SK-N-SH (cell line): ENCODE results near the gene UNC13B. TPM values are rescaled to one million over a fixed set of nuclear protein-coding genes. Genes with fewer than 3 reads are reported as not detected.

ENCODE experiments used
- CTCF ChIA-PET: fragments of 300-600, 350-600 bp; formaldehyde crosslinking; extraction: SDS; loops from one replicate; lab custom pipeline; 2021; lab: Yijun Ruan, JAX
- POLR2A ChIA-PET: fragments of 350-600 bp; sonication (Branson Sonifier 250); formaldehyde crosslinking; extraction: SDS; loops from one replicate; lab custom pipeline; 2020; ENCODE audit warnings: antibody characterized with exemption, inconsistent platforms; lab: Yijun Ruan, JAX
- DNase-seq: peaks from one replicate; pipeline ENCODE4 v3.0.0; 2012
- H2AFZ ChIP-seq: fragments of 200-600 bp; sonication (generic); 2 replicates; pipeline ENCODE4 v1.8.1; 2016; ENCODE audit warnings: antibody characterized with exemption, mild to moderate bottlenecking, low read depth
- H3F3A ChIP-seq: fragments of 200-600 bp; sonication (generic); replicated peaks from 2 replicates; pipeline ENCODE3; 2016; ENCODE audit warnings: antibody characterized with exemption, mild to moderate bottlenecking; ENCODE audit not compliant: insufficient read depth
- H3K27ac ChIP-seq, 2 experiments: fragments of 200-500 bp in 1 of 2; fragments of 200-600 bp in 1 of 2; sonication (Bioruptor generic) in 1 of 2; sonication (generic), shearing (Covaris generic) in 1 of 2; 2 replicates each; pipeline versions ENCODE4 v1.5.1 to v1.6.1; 2014 to 2016; ENCODE audit warnings: low read depth in 2 of 2, inconsistent platforms in 1 of 2, low read length in 1 of 2, mild to moderate bottlenecking in 1 of 2, mixed read lengths in 1 of 2
- H3K27me3 ChIP-seq: fragments of 200-600 bp; sonication (generic), shearing (Covaris generic); 2 replicates; pipeline ENCODE4 v1.6.1; 2016; ENCODE audit warnings: mixed run types; ENCODE audit not compliant: insufficient read depth
- H3K36me3 ChIP-seq, 2 experiments: fragments of 200-500 bp in 1 of 2; fragments of 200-600 bp in 1 of 2; sonication (Bioruptor generic) in 1 of 2; sonication (generic) in 1 of 2; replicated peaks in 1 of 2; 2 replicates each; pipeline versions ENCODE3 to v1.5.1; 2014 to 2016; ENCODE audit warnings: low read length in 1 of 2, mild to moderate bottlenecking in 1 of 2; ENCODE audit not compliant: insufficient read depth in 2 of 2, control insufficient read depth in 1 of 2
- H3K4me1 ChIP-seq, 2 experiments: fragments of 200-500 bp in 1 of 2; fragments of 200-600 bp in 1 of 2; sonication (Bioruptor generic) in 1 of 2; sonication (generic), shearing (Covaris generic) in 1 of 2; 2 replicates each; pipeline versions ENCODE4 v1.5.1 to v1.6.1; 2014 to 2016; ENCODE audit warnings: low read depth in 1 of 2, low read length in 1 of 2, mixed run types in 1 of 2; ENCODE audit not compliant: insufficient read depth in 2 of 2, control insufficient read depth in 1 of 2
- H3K4me2 ChIP-seq: fragments of 200-600 bp; sonication (generic), shearing (Covaris generic); 2 replicates; pipeline ENCODE4 v1.6.1; 2017; ENCODE audit warnings: mixed run types
- H3K4me3 ChIP-seq, 2 experiments: fragments of 200-500 bp in 1 of 2; fragments of 200-600 bp in 1 of 2; sonication (Bioruptor generic) in 1 of 2; sonication (generic), shearing (Covaris generic) in 1 of 2; 2 replicates each; pipeline versions ENCODE4 v1.5.1 to v1.8.1; 2014 to 2016; ENCODE audit warnings: low read depth in 2 of 2, inconsistent platforms in 1 of 2, low read length in 1 of 2, mild to moderate bottlenecking in 1 of 2, mixed read lengths in 1 of 2, moderate library complexity in 1 of 2
- H3K79me2 ChIP-seq: fragments of 200-600 bp; sonication (generic); 2 replicates; pipeline ENCODE4 v1.8.1; 2017; ENCODE audit warnings: mild to moderate bottlenecking; ENCODE audit not compliant: insufficient read depth
- H3K9ac ChIP-seq: fragments of 200-600 bp; sonication (generic); 2 replicates; pipeline ENCODE4 v1.6.1; 2017; ENCODE audit warnings: mixed run types
- H3K9me2 ChIP-seq: fragments of 200-600 bp; sonication (generic); 2 replicates; pipeline ENCODE4 v1.6.1; 2017; ENCODE audit warnings: mixed run types
- H3K9me3 ChIP-seq: fragments of 200-600 bp; sonication (generic); 2 replicates; pipeline ENCODE4 v1.6.1; 2017; ENCODE audit warnings: mixed run types, mild to moderate bottlenecking, moderate library complexity
- H4K20me1 ChIP-seq: fragments of 200-600 bp; sonication (generic); 2 replicates; pipeline ENCODE4 v1.6.1; 2017; ENCODE audit warnings: mild to moderate bottlenecking, mixed run types; ENCODE audit not compliant: insufficient read depth
- CHD2 ChIP-seq: fragments of 150-350 bp; IDR thresholded peaks from 2 replicates; pipeline ENCODE4 v1.6.1; 2018; ENCODE audit warnings: low read length; ENCODE audit not compliant: partially characterized antibody
- CTCF ChIP-seq: fragments of 200-600 bp; sonication (generic); IDR thresholded peaks from 2 replicates; pipeline ENCODE4 v1.6.1; 2017; ENCODE audit warnings: antibody characterized with exemption, mild to moderate bottlenecking, moderate library complexity
- ELF1 ChIP-seq: IDR thresholded peaks from 2 replicates; pipeline ENCODE4 v1.4.0; 2012
- EZH2phosphoT487 ChIP-seq: fragments of 200-600 bp; sonication (generic); IDR thresholded peaks from 2 replicates; pipeline ENCODE4 v1.6.1; 2017; ENCODE audit warnings: low read depth, mixed run types, mild to moderate bottlenecking, antibody characterized with exemption, moderate library complexity, borderline replicate concordance
- GATA2 ChIP-seq: sonication (generic); formaldehyde crosslinking; IDR thresholded peaks from 2 replicates; pipeline ENCODE4 v1.5.0; 2020; ENCODE audit warnings: mild to moderate bottlenecking, missing genetic modification reagents
- IRF3 ChIP-seq: fragments of 150-350 bp; IDR thresholded peaks from 2 replicates; pipeline ENCODE4 v1.6.1; 2016; ENCODE audit warnings: mild to moderate bottlenecking, low read depth, low read length
- MAX ChIP-seq: IDR thresholded peaks from 2 replicates; pipeline ENCODE4 v1.4.0; 2012; ENCODE audit warnings: low read depth
- NFIC ChIP-seq: IDR thresholded peaks from 2 replicates; pipeline ENCODE4 v1.4.0; 2012; ENCODE audit warnings: borderline replicate concordance
- NRF1 ChIP-seq: IDR thresholded peaks from 2 replicates; pipeline ENCODE4 v1.6.1; 2012; ENCODE audit warnings: low read depth, mild to moderate bottlenecking, low read length
- POLR2AphosphoS5 ChIP-seq: IDR thresholded peaks from 2 replicates; pipeline ENCODE4 v1.6.1; 2012; ENCODE audit warnings: low read depth, low read length
- RAD21 ChIP-seq: IDR thresholded peaks from 2 replicates; pipeline ENCODE4 v1.6.1; 2012; ENCODE audit warnings: mild to moderate bottlenecking, low read length
- RFX5 ChIP-seq: IDR thresholded peaks from 2 replicates; pipeline ENCODE4 v1.6.1; 2012; ENCODE audit warnings: mild to moderate bottlenecking, improper control_type of control experiment, low read length
- TAF1 ChIP-seq: IDR thresholded peaks from 2 replicates; pipeline ENCODE4 v1.6.1; 2012; ENCODE audit warnings: low read depth, mild to moderate bottlenecking, low read length, moderate library complexity, borderline replicate concordance
- ZBTB33 ChIP-seq: IDR thresholded peaks from 2 replicates; pipeline ENCODE4 v1.4.0; 2012; ENCODE audit warnings: low read depth, borderline replicate concordance
- WGBS: methylation state at CpG from one replicate; pipeline ENCODE4 v1.1.6; 2017; ENCODE audit warnings: low lambda C conversion rate; 5-methylcytosine and 5-hydroxymethylcytosine counted together
- polyA plus RNA-seq, 3 experiments: library from polyadenylated mRNA; depleted of rRNA; stranded (reverse); fragments of >200 nt; gene quantifications; 2 replicates each; pipeline ENCODE4 v1.2.3, GENCODE V29; 2012

The UNC13B gene
- polyA plus RNA-seq, 1 of the 3 experiments (the other 2 are of a cell fraction), result 8.1 TPM

GRCh38 chr9:35295369-35296036 is 133.7 kb downstream of the UNC13B start:
- Histone ChIP-seq H3K27ac (no peak overlapping the region), H3K9me3 (no peaks in the 10 kb centered on the region), H3K36me3 (no peaks in the 10 kb centered on the region), H4K20me1 (no peaks in the 10 kb centered on the region), H3K9me2 (no peaks in the 10 kb centered on the region), H3F3A (no peaks in the 10 kb centered on the region), H3K4me1 (no peaks in the 10 kb centered on the region), H3K79me2 (no peaks in the 10 kb centered on the region), H3K9ac (no peak overlapping the region), H2AFZ (no peak overlapping the region), H3K4me3 (no peak overlapping the region), H3K4me2 (no peak overlapping the region), H3K27me3 (no peaks in the 10 kb centered on the region)
- ChIA-PET CTCF (interaction anchor here (0.7 kb wide), 1 partner anchor 366 kb away, joined by 3 read pairs; no protein-coding TSS in a partner anchor), POLR2A (no interaction called here)
- TF ChIP-seq NFIC, result no peak
- no peak for TF ChIP-seq POLR2AphosphoS5
- TF ChIP-seq RAD21, result no peak
- WGBS, result 93% methylated on average over 13 of the region's 13 CpGs
- no peak for DNase-seq

DNA sequence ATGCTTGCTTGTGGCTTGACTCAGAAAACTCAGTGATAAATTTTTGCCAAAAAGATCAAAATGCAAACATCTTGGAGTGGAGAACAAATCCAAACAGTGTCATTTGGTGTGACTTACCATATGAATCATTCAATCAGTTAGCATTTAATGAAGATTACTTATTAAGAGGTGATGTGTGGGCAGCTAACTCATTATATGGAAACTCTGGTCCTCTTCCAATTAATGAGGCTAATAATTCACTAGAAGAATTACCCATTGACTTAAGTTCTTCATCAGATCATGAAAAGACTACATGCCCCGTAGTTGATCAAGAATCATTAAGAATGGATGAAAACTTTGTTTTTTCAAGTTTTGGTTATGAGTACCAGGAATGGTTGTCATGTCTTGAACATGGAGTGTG is 141.8 kb downstream of the UNC13B start:
- no peak overlapping the region for H3K4me3 ChIP-seq
- no peaks in the 10 kb centered on the region for H3K9me2 ChIP-seq
- WGBS, result 50% methylated on average over 1 of the region's 1 CpG
- H4K20me1 ChIP-seq, result no peaks in the 10 kb centered on the region
- no peak overlapping the region for H3K27ac ChIP-seq
- H2AFZ ChIP-seq, result no peak overlapping the region
- H3K79me2 ChIP-seq, result no peaks in the 10 kb centered on the region
- DNase-seq, result no peak
- H3F3A ChIP-seq, result no peaks in the 10 kb centered on the region
- H3K9me3 ChIP-seq, result no peaks in the 10 kb centered on the region
- TF ChIP-seq CTCF (no peak), ELF1 (no peak)
- ChIA-PET POLR2A (no interaction called here), CTCF (interaction anchor here (1.5 kb wide), 1 partner anchor 10 kb away, joined by 4 read pairs; no protein-coding TSS in a partner anchor)
- H3K9ac ChIP-seq, result no peak overlapping the region
- no peaks in the 10 kb centered on the region for H3K27me3 ChIP-seq
- H3K4me2 ChIP-seq, result no peak overlapping the region
- no peaks in the 10 kb centered on the region for H3K4me1 ChIP-seq
- no peaks in the 10 kb centered on the region for H3K36me3 ChIP-seq

- no peak overlapping the region for H2AFZ ChIP-seq
- no peak overlapping the region for H3K4me2 ChIP-seq
- DNase-seq, result no peak
- no peak overlapping the region for H3K9ac ChIP-seq
- no peaks in the 10 kb centered on the region for H3K36me3 ChIP-seq
- no peaks in the 10 kb centered on the region for H3K27me3 ChIP-seq
- CTCF ChIA-PET, result no interaction called here
- no peaks in the 10 kb centered on the region for H3K9me3 ChIP-seq
- no peak overlapping the region for H3K4me3 ChIP-seq
- POLR2A ChIA-PET, result no interaction called here
- no peaks in the 10 kb centered on the region for H4K20me1 ChIP-seq
- no peaks in the 10 kb centered on the region for H3K9me2 ChIP-seq
- no peak overlapping the region for H3K27ac ChIP-seq
- H3K79me2 ChIP-seq, result no peaks in the 10 kb centered on the region
- WGBS, result 55% methylated on average over 1 of the region's 1 CpG
- no peaks in the 10 kb centered on the region for H3F3A ChIP-seq
- no peaks in the 10 kb centered on the region for H3K4me1 ChIP-seq
- TF ChIP-seq TAF1 (no peak), GATA2 (CRISPR knock-in tag) (no peak), ZBTB33 (no peak), RFX5 (no peak), NFIC (no peak), EZH2phosphoT487 (no peak), CHD2 (no peak), RAD21 (no peak), NRF1 (no peak), MAX (no peak), POLR2AphosphoS5 (no peak), IRF3 (no peak)
- TF ChIP-seq, all 33 proteins: peak for 0
Measured at GRCh38 chr9:35306283-35306682, 144.5 kb downstream of the UNC13B start.
